ENCODE results near the gene UBTD2.
A peak's percentile ranks its signal among the peaks of the same experiment; 100 is the strongest.

UBTD2 gene

DNA sequence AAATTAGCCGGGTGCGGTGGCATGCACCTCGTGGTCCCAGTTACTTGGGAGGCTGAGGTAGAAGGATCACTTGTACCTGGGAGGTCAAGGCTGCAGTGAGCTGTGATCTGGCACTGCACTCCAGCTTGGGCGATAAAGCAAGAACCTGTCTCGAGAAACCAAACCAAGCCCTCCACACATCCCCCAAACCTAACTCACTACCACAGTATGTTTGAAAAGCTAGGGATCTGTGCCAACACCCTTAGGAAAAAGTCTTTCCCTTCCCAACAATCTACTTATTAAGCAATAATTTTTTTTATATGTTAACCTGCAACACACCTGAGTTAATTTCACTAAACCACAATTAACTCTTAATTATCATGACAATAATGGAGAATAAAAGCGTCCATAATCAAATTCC lies 2.2 kb downstream of the UBTD2 start (continued):
- TF ChIP-seq ZNF239 (tag by site-specific recombination; IDR thresholded peaks at IDR 0.05) (no peak), ZNF600 (tag by site-specific recombination; IDR thresholded peaks at IDR 0.05) (peak; percentile 14), ZFP69B (tag by site-specific recombination; IDR thresholded peaks at IDR 0.05) (no peak)

DNA sequence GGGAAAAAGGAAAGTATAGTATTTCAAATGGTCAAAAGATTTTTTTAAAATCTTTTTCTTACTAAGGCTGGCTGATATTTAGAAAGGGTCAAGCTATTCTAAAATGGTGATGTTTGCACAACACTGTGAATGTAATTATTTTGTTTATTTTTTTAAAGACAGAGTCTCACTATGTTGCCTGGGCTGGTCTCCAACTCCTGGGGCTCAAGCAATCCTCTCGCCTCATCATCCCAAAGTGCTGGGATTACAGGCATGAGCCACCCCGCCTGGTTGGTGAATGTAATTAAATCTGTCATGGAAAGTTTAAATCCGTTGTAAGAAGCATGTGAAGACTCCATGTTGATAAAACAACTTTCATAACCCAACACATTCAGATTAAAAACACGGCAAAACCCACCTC lies 2.6 kb downstream of the UBTD2 start:
- Histone ChIP-seq H3K4me1 (ENCODE audit: control insufficient read depth, insufficient read depth, low read length) (peaks cover 18% of the 10 kb centered on the region), H3K36me3 (ENCODE audit: control insufficient read depth in 2 of 2, insufficient read depth in 1 of 2, low read length in 2 of 2) (peaks cover 0 to 4% of the 10 kb centered on the region in 2 experiments; a peak in 2 of 3 replicates), H3K9me3 (ENCODE audit: control insufficient read depth, insufficient read depth, low read depth, low read length) (no peaks in the 10 kb centered on the region), H3K4me3 (ENCODE audit: low read depth, low read length) (no peak overlapping the region), H3K27ac (ENCODE audit: extremely low read depth, low read depth, low read length) (no peak overlapping the region)
- CTCF ChIA-PET, result interaction anchor here (0.6 to 1.1 kb wide), 7 partner anchors 10 to 887 kb away, joined by 3 to 5 read pairs (median 4); no protein-coding TSS in a partner anchor
- POLR2A ChIA-PET, result no interaction called here
- no peak for TF ChIP-seq ZNF175 (tag by site-specific recombination; IDR thresholded peaks at IDR 0.05)
- no peak for TF ChIP-seq EGR2 (tag by site-specific recombination; IDR thresholded peaks at IDR 0.05; ENCODE audit: low read depth)
- no peak for TF ChIP-seq SETDB1 (IDR thresholded peaks at IDR 0.05; ENCODE audit: insufficient read length, low read length)
- TF ChIP-seq GFI1B (tag by site-specific recombination; IDR thresholded peaks at IDR 0.05), result peak; percentile 42; the same call in 1 of the 2 replicates
- no peak for TF ChIP-seq SP3 (tag by site-specific recombination; IDR thresholded peaks at IDR 0.05)
- peak; percentile 90; the same call in 1 of the 2 replicates for TF ChIP-seq ZNF600 (tag by site-specific recombination; IDR thresholded peaks at IDR 0.05)
- no peak for TF ChIP-seq SCRT1 (tag by site-specific recombination; IDR thresholded peaks at IDR 0.05; ENCODE audit: borderline replicate concordance)
- TF ChIP-seq ZBTB7A (tag by site-specific recombination; IDR thresholded peaks at IDR 0.05; ENCODE audit: low read depth), result no peak
- TF ChIP-seq OSR2 (tag by site-specific recombination; IDR thresholded peaks at IDR 0.05), result peak; percentile 36; the same call in 1 of the 2 replicates
- TF ChIP-seq ZNF274 (IDR thresholded peaks at IDR 0.05; ENCODE audit: low read length), result no peak
- no peak for TF ChIP-seq ZNF274 (tag by site-specific recombination; IDR thresholded peaks at IDR 0.05; ENCODE audit: borderline replicate concordance)
- no peak for TF ChIP-seq ZNF248 (tag by site-specific recombination; IDR thresholded peaks at IDR 0.05)
- no peak for TF ChIP-seq ZNF174 (tag by site-specific recombination; IDR thresholded peaks at IDR 0.05)
- peak; percentile 56; the same call in 1 of the 2 replicates for TF ChIP-seq ZBTB6 (tag by site-specific recombination; IDR thresholded peaks at IDR 0.05)
- no peak for TF ChIP-seq ZNF785 (tag by site-specific recombination; IDR thresholded peaks at IDR 0.05)
- peak; percentile 4; the same call in 1 of the 2 replicates for TF ChIP-seq GLI2 (tag by site-specific recombination; IDR thresholded peaks at IDR 0.05; ENCODE audit: borderline replicate concordance, low read depth)
- no peak for TF ChIP-seq ZNF792 (tag by site-specific recombination; IDR thresholded peaks at IDR 0.05)
- no peak for TF ChIP-seq ZXDB (tag by site-specific recombination; IDR thresholded peaks at IDR 0.05)
- TF ChIP-seq ZNF518A (tag by site-specific recombination; conservative IDR thresholded peaks at IDR 0.05; ENCODE audit: low read depth), result 0 out of 2 replicates have a peak, but pooled peaks have one; percentile 6
- TF ChIP-seq, protein P1, sequence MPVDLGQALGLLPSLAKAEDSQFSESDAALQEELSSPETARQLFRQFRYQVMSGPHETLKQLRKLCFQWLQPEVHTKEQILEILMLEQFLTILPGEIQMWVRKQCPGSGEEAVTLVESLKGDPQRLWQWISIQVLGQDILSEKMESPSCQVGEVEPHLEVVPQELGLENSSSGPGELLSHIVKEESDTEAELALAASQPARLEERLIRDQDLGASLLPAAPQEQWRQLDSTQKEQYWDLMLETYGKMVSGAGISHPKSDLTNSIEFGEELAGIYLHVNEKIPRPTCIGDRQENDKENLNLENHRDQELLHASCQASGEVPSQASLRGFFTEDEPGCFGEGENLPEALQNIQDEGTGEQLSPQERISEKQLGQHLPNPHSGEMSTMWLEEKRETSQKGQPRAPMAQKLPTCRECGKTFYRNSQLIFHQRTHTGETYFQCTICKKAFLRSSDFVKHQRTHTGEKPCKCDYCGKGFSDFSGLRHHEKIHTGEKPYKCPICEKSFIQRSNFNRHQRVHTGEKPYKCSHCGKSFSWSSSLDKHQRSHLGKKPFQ (tag by site-specific recombination; IDR thresholded peaks at IDR 0.05), result peak; percentile 16; the same call in 1 of the 2 replicates
- TF ChIP-seq WT1 (tag by site-specific recombination; IDR thresholded peaks at IDR 0.05), result peak; percentile 48; the same call in 1 of the 2 replicates
- TF ChIP-seq YY1 (tag by site-specific recombination; IDR thresholded peaks at IDR 0.05), result no peak
- peak; percentile 93 for TF ChIP-seq ZIC2 (tag by site-specific recombination; IDR thresholded peaks at IDR 0.05)
- peak; percentile 69 for TF ChIP-seq GLIS1 (tag by site-specific recombination; IDR thresholded peaks at IDR 0.05)
- TF ChIP-seq ZSCAN16 (tag by site-specific recombination; IDR thresholded peaks at IDR 0.05), result no peak
